HG03457 (cell line): ENCODE measurements around the gene AFAP1L1.

ENCODE experiments used
- ATAC-seq: cut with Tn5 transposase; IDR thresholded peaks from one replicate; pipeline ENCODE4 v1.9.1; 2021; ENCODE audit warnings: moderate number of reproducible peaks; ENCODE audit not compliant: unreplicated experiment

AFAP1L1 gene

DNA sequence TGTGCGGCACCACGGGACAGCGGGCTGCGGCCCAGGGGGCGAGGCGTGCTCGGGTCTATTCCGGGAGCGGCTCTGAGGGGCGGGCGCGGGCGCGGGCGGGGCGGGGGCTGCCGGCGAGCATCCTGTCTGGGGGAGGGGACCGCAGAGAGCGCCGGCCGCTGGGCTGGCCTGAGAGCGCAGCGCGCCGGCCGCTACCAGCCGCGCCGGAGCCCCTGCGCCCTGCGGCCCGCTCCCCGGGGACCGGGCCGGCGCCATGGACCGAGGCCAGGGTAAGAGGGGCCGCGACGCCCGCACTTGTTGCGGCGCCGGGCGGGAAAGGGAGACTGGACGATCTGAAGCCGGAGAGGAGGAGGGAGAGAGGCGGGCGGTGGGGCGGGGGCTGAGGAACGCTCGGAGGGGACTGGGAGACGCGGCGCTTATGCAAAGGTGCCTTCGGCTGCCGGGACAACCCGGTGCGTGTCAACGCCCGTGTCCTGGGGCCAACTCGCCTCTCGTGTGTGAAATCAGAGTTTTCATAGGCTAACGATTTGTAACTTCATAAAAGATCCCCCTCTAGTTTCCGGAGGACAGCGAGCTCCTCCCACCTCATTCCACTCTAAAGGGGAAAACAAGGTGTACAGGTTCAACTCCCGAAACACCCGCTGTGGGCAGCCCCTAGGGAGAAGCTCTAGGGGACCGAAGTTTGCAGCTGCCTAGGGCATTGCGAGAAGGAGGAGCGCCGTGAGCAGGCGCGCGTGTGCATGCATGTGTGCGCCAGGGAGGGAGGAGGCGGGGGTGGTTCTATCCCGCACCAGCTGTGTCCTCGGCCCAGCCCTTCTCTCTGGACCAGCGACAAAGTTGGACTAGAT lies at the start of gene AFAP1L1:
AFAP1L1 (plus strand) TSS at position 144 of the 848 bp plus-strand sequence; CDS start at position 254, 110 bp downstream.
- ATAC-seq: no peak

DNA sequence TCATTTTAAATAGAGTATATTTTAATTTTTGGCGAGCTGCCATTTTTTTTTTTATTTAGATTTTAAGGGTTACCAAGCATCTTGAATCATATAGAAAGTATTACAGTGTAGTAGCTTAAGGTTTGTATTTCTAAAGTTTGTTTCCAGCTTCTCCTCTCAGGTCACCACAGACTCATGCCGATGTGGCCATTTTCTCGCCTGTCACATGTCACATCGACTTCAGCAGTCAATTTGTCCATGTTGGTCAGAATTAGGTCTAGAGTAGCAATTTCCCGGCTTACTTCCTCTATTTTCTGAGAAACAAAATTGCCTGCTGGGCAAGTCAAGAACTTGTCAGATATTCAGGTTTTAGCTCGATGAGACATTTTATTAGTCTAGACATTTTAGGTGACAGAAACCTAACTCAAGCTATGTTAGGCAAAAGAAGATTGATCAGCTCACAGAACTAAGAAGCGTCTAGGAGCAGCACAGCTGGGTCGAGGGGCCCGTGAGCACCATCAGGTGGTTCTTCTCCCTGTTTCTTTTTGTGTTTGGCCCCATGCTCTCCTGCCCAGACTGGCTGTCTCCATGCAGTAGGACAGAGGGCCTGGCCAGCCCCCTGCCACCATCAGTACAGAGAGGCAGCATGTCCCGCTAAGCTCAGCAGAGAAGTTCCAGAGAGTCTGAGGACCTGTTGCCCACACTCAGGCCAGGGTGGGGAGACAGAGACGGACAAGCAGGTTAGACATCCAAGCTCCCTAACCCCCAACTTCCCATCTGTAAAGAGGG lies 48.4 kb upstream of the AFAP1L1 start:
- no peak for ATAC-seq

DNA sequence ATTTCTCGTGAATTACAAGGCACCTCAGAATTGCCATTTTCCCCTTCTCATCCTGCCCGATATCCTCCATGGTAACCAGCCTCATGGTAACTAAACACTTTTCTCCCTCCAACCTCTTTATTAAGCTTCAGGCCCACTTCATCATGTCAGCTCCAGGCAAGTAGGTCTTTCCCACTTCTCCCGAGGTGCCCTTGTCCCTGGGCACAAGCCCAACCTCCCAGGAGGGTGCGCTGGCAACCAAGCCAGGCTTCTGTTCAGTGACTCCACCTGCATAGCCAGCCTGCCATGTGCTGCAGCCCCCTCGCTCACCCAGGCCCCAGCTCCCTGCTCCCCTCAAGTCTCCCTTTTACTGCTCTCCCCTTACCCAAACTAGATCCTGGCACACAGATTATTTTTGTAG lies 47.4 kb upstream of the AFAP1L1 start:
- ATAC-seq: no peak

DNA sequence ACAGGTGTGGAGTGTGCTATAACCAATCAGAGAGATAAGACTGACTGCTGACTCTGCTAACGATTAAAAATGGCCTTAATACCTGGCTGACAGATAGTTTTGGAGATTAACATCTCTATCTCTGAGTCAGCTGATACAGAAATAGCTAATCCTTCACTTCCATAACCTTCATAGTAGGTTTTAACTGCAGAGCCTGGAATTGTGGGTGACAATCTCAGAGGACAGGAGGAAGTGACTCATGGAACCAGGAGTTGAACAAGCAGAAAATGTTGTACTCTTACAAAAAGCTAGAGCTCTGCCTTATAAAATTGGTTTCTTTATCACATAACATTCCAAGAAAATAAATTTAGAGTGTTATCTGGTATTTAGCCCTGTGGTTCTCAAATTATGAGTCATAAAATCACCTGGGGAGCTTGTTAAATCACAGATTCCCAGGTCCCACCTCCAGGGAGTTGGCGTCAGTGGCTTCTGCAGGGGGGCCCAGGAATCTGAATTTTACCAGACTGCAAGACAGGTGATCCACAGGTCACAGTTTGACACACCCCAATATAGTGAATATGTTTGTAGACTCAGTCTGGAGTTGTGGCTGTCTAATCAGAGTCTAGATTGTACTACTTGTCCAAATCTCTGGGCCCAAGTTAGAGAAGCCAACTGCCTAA lies 44.4 kb upstream of the AFAP1L1 start:
- ATAC-seq: no peak

GRCh38 chr5:149228618-149229297 lies 42.9 kb upstream of the AFAP1L1 start:
- no peak for ATAC-seq

- no peak for ATAC-seq
Measured at GRCh38 chr5:149229298-149229937, 42.2 kb upstream of the AFAP1L1 start.

DNA sequence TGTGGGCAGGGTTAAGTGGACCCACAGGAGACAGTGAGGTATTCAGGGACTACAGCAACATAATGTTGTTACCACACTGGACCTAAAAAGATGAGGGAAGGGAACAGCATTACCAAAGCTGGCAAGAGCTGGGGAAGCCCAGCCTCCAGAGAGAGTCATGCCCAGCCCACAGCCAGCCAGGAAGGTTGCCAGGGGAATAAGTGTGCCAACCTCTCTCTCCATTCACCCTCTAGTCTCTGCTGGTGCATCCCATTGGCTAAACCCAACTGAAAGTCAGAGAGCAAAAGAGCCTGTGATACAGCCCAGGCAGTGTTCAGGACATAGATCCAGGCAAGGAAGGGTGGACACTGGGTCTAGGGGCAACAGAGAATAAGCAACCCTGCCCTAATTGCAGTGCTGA lies 35.8 kb upstream of the AFAP1L1 start:
- no peak for ATAC-seq

DNA sequence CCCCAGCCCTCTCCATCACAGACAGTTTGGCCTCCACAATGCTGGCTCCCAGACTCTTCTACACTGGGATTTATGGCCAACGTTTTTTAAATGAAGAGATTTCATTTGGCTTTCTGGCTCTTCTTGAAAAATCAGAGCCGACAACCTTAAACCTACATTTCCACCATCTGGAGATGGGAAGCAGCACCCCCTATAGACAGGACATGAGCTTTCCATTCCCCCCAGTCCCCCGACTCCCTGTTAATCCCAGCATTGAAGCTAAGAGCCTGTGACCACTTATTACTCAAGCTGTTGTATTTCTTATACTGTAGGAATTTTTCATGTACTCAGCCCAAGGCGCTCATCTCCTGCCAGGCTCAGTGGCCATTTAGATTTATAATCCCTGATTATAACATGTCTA lies 34.0 kb upstream of the AFAP1L1 start:
- no peak for ATAC-seq

GRCh38 chr5:149238540-149238939 lies 33.1 kb upstream of the AFAP1L1 start:
- no peak for ATAC-seq

DNA sequence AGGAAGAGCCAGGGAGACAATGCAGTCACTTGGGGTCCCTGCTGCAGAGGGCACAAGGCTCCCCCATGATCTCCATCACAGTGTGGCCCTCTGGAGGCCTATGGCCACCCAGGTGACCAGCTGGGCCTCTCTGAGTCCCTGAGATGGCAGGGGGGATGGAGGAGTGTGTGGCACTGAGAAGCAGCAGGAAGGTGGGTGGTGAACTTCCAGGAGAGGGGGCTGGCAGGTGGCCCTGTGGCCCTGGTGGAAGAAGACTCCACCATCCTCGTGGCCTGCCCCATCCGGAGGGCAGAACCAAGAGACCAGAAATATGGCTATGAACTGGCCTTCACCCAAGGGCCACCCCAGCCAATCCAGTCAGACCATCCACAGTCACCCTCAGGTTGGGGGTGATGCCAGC lies 31.7 kb upstream of the AFAP1L1 start:
- ATAC-seq: no peak

DNA sequence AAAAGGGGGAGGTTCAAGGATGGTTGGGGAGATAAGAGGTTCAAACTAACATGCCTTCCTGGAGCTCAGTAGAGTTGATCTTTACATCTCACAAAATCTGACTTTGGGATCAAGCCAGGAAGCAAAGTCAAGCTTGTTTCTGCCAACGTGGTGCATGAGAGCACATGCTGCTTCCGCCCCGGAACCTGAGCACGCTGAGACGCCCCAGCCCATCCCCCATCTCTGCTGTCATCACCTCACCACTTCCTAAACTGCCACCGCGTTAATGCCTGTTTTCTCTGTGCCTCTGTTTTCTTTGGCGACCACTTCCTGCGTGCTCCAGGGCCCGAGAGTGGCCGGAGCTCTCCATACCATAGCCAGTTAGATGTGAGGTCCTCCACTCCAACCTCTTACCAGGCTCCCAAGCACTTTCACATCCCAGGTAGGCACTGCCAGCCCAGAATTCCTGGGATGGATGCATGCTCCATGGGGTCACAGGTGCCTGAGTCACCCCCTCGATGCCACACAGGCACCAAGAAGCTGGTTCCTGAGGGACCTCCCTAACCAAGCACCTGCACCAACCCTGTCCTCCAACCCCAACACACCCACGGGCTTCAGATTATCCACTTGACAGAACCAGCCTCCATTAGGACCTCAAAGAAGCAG lies 31.2 kb upstream of the AFAP1L1 start:
- no peak for ATAC-seq

GRCh38 chr5:149242339-149242738 lies 29.3 kb upstream of the AFAP1L1 start:
- no peak for ATAC-seq

DNA sequence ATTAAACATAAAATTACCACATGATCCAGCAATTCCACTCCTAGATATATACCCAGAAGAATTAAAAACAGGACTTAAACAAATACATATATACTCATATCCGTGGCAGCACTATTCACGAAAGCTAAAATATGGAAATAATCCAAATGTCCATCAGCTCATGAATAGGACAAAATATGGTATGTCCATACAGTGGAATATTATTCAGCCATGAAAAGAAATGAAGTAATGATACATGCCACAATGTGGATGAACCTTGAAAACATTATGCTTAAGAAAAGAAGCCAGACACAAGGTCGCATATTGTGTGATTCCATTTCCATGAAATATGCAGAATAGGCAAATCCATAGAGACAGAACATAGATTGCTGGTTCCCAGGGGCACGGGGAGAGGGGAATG lies 24.8 kb upstream of the AFAP1L1 start:
- ATAC-seq: no peak

DNA sequence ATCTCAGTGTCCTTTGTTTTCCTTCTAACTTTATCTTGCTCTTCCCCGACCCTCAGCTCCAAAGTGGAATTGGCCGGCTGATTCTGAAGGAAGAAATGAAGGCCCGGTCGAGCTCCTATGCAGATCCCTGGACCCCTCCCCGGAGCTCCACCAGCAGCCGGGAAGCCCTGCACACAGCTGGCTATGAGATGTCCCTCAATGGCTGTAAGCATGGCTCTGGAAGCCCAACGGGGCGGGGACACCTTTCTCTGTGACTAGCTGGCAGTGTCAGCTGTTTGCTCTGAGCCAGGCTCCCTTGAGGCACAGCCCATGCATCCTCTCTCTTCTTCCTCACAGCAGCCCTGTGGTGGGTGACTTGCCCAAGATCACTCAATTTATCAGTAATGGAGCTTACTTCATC lies 23.9 kb upstream of the AFAP1L1 start:
- no peak for ATAC-seq

DNA sequence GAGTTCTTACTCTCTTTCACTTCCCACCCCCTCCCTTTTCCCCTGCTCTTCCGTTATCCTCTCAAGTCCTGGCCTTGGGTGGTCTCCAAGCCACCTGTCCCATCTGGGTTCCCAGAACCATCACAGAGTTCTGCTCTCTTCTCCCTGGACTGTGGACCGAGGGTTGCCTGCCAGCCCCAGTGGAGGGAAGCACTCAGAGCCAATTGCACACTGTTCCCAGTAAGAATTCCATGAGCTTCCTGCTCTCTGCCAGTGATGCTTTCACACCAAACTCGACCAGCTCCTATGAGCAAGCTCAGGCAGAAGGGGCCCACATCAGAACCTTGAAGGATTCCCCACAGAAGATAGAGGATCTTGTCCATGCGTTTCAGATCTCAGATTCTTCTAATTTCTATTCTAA lies 20.1 kb upstream of the AFAP1L1 start:
- ATAC-seq: no peak

- no peak for ATAC-seq
Measured at GRCh38 chr5:149254506-149254905, 17.2 kb upstream of the AFAP1L1 start.

- no peak for ATAC-seq
Measured at GRCh38 chr5:149256451-149256850, 15.2 kb upstream of the AFAP1L1 start.

GRCh38 chr5:149257131-149257530 lies 14.5 kb upstream of the AFAP1L1 start:
- ATAC-seq: no peak

- no peak for ATAC-seq
Measured at GRCh38 chr5:149257889-149258705, 13.6 kb upstream of the AFAP1L1 start.
